Occipital lobe (tissue), 3 donors: Measurements from ENCODE around the gene TRMT13. TPM values are rescaled to one million over a fixed set of nuclear protein-coding genes. Genes with fewer than 3 reads are reported as not detected.
A peak's percentile ranks its signal among the peaks of the same experiment; 100 is the strongest.
"Not testable (repeated sequence)": the region's sequence is repeated elsewhere in the genome, so short reads cannot be mapped to it uniquely, and the experiment has no call there.

Experiments
- DNase-seq: peaks from one replicate; lab custom pipeline; 2025; lab: John Stamatoyannopoulos, UW
- small RNA-seq: library from RNA; depleted of rRNA; stranded (forward); fragments of <200 nt; gene quantifications from one replicate; pipeline ENCODE3, GENCODE V24; 2014
- total RNA-seq: library from RNA; depleted of rRNA; stranded (reverse); fragments of >200 nt; gene quantifications from one replicate; pipeline ENCODE4 v1.2.3, GENCODE V29; 2014

Gene TRMT13
- total RNA-seq, 1 donor from 2014 or later: 33.8 TPM

DNA sequence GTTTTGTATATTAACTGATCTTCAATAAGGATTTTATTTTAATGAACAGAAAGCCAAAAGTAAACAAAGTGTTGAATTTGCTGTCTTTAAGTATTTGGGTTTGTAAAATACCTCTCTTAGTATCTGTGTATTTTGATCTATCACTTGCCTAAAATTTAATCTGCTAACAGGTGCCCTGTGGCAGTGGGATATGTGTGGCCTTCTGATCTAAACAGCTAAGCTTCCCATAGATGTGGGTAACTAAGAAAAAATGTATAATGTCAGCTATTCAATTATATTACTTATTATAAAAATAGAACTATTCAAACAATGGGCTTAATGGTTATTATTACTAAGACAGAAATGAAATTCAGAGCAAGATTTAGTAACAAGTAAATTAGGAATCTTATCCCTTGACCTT lies 29.9 kb downstream of the TRMT13 start:
- DNase-seq: no peak

- DNase-seq: no peak
Measured at GRCh38 chr1:100164216-100164615, 31.3 kb downstream of the TRMT13 start.

GRCh38 chr1:100164702-100165101 lies 31.7 kb downstream of the TRMT13 start:
- DNase-seq: no peak

GRCh38 chr1:100168051-100168450 lies 35.1 kb downstream of the TRMT13 start:
- no peak for DNase-seq

DNA sequence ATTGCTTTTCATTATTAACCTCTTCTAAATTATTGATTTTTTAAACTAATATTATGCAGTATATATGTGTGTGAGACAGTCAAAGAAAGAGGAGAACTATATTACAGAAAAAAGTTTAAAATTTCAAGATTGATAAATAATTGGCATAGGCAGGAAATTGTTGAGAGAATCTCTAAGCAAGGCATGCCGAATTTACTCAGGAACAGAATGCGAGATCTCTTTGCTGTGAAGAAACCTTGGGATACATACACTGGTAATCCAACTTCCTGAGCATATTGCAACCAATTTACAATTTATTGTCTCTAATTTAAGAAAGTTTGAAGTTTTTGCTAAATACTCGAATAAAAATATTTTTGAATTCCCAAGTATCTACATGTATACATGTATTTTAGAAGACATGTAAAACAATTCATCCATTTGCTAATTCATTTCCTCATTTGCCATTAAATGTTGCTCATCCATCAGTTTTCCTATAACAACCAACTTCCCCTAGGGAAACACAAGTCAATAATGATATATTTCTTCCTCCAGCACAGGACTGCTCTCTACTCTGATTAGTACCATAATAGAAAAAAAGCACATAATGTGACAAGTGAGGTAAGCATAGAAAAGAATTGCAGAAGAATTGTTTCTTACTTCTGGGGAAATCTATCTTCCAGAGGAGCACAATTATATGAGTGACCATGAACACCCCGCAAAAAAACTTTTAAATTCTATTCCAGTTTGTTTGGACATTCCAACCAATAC lies 44.5 kb downstream of the TRMT13 start:
- no peak for DNase-seq

GRCh38 chr1:100178091-100178490 lies 45.1 kb downstream of the TRMT13 start, which contains the start of gene LRRC39:
LRRC39 (minus strand) TSS chr1:100178256; CDS start chr1:100168516, 9,740 bp downstream.
- DNase-seq: no peak

DNA sequence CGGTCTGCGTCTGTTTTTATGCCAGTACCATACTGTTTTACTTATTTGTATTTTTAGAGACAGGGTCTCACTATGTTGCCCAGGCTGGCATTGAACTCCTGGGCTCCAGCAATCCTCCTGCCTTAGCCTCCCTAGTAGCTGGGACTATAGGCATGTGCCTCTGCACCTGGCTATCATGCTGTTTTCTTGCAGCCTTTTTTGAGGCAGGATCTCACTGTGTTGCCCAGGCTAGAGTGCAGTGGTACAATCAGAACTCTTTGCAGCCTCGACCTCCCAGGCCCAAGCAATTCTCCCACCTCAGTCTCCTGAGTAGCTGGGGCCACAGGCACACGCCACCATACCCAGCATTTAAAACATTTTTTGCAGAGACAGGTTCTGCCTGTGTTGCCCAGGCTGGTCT lies 50.4 kb downstream of the TRMT13 start:
- no peak for DNase-seq

DNA sequence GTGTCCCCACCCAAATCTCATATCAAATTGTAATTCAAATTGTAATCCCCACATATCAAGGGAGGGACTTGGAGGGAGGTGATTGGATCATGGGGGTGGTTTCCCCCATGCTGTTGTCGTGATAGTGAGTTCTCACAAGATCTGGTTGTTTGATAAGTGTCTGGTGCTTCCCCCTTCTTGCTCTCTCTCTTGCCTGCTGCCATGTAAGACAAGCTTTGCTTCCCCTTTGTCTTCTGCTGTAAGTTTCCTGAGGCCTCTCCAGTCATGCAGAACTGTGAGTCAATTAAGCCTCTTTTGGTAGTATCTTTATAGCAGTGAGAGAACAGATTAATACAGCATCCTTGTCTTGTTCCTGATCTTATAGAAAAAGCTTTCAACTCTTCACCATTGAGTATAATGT lies 51.6 kb downstream of the TRMT13 start:
- no peak for DNase-seq

GRCh38 chr1:100187912-100188311 lies 54.9 kb downstream of the TRMT13 start:
- DNase-seq: peak; percentile 2

- DNase-seq: peak; percentile 50
Measured at GRCh38 chr1:100188617-100189016, 55.7 kb downstream of the TRMT13 start.

- no peak for DNase-seq
Measured at GRCh38 chr1:100198596-100198995, 65.6 kb downstream of the TRMT13 start.

DNA sequence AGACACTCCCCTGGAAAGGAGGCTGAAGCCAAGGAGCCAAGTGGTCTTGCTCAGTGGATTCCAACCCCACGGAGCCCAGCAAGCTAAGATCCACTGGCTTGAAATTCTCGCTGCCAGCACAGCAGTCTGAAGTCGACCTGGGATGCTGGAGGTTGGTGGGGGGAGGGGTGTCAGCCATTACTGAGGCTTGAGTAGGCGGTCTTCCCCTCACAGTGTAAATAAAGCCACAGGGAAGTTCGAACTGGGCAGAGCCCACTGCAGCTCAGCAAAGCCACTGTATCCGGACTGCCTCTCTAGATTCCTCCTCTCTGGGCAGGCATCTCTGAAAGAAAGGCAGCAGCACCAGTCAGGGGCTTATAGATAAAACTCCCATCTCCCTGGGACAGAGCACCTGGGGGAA lies 67.1 kb downstream of the TRMT13 start:
- DNase-seq: not testable (repeated sequence)

Small RNA genes within 50 kb of the gene (small RNA-seq; reads per million reads assigned to genes)
- not detected for gene AC093019.1
- gene RPL23AP90: not detected

Other genes starting within 250 kb of the TRMT13 start
- 44.1 TPM for gene SLC35A3, start 163.2 kb upstream of the TRMT13 start, total RNA-seq
- gene SASS6, start 233 bp upstream of the TRMT13 start, total RNA-seq: 4.7 TPM
- 8.0 TPM for gene LRRC39, start 45.1 kb downstream of the TRMT13 start, total RNA-seq
- gene DBT, start 116.7 kb downstream of the TRMT13 start, total RNA-seq: 7.8 TPM
- 60.8 TPM for gene RTCA, start 133.1 kb downstream of the TRMT13 start, total RNA-seq
- gene CDC14A, start 219.3 kb downstream of the TRMT13 start, total RNA-seq: 5.1 TPM